ENCODE data around the gene CFHR5.

GRCh38 chr1:197042676-197043341, 65.5 kb downstream of the CFHR5 start:
- TF ChIP-seq, protein P1, sequence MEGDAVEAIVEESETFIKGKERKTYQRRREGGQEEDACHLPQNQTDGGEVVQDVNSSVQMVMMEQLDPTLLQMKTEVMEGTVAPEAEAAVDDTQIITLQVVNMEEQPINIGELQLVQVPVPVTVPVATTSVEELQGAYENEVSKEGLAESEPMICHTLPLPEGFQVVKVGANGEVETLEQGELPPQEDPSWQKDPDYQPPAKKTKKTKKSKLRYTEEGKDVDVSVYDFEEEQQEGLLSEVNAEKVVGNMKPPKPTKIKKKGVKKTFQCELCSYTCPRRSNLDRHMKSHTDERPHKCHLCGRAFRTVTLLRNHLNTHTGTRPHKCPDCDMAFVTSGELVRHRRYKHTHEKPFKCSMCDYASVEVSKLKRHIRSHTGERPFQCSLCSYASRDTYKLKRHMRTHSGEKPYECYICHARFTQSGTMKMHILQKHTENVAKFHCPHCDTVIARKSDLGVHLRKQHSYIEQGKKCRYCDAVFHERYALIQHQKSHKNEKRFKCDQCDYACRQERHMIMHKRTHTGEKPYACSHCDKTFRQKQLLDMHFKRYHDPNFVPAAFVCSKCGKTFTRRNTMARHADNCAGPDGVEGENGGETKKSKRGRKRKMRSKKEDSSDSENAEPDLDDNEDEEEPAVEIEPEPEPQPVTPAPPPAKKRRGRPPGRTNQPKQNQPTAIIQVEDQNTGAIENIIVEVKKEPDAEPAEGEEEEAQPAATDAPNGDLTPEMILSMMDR (IDR thresholded peaks at IDR 0.05) = no peak
- TF ChIP-seq EZH2 (IDR thresholded peaks at IDR 0.05) = no peak
